HL-60 (cell line): ENCODE measurements around the gene BRF1.

Source experiments
- GABPA ChIP-seq: IDR thresholded peaks from 2 replicates; pipeline ENCODE4 v1.6.1; 2012; ENCODE audit warnings: low read depth
- POLR2AphosphoS5 ChIP-seq: IDR thresholded peaks from 2 replicates; pipeline ENCODE4 v1.6.1; 2012; ENCODE audit warnings: low read depth
- TF ChIP-seq, protein P1 (sequence below): IDR thresholded peaks from one replicate; pipeline ENCODE4 v1.5.1; 2011; ENCODE audit warnings: low read length, control low read depth, inconsistent platforms; ENCODE audit not compliant: insufficient read depth
- TF ChIP-seq, protein P2 (sequence below): IDR thresholded peaks from 2 replicates; pipeline ENCODE4 v1.6.1; 2012; ENCODE audit warnings: low read depth; ENCODE audit not compliant: insufficient replicate concordance

DNA sequence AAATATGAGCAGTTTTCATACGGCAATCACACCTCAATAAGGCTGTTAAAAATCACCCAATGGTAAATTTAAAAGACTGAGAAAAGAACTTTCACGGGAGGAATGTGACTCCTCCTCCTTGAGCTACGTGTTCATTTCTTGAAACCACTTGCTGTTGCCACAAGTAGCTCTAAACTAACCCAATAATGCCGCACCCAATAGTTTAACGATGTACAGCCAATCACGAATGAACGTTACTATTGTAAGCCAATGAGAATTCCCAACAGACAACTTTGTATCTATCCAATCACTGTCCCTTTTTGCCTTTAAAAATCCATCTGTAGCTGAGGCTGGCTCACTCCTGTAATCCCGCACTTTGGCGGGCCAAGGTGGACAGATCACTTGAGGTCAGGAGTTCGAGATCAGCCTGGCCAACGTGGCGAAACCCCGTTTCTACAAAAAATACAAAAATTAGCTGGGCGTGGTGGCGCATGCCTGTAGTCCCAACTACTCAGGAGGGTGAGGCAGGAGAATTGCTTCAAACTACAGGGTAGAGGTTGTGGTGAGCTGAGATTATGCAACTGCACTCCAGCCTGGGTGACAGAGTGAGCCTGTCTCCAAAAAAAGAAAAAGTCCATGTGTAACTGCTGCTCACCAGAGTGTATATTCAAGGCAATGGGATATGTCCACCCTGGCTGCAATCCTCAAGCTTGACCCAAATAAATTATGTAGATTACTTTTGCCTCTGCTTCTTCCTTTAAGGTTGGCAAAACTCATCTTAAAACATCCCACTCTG, 76.8 kb downstream of the BRF1 start:
- TF ChIP-seq, protein P1, sequence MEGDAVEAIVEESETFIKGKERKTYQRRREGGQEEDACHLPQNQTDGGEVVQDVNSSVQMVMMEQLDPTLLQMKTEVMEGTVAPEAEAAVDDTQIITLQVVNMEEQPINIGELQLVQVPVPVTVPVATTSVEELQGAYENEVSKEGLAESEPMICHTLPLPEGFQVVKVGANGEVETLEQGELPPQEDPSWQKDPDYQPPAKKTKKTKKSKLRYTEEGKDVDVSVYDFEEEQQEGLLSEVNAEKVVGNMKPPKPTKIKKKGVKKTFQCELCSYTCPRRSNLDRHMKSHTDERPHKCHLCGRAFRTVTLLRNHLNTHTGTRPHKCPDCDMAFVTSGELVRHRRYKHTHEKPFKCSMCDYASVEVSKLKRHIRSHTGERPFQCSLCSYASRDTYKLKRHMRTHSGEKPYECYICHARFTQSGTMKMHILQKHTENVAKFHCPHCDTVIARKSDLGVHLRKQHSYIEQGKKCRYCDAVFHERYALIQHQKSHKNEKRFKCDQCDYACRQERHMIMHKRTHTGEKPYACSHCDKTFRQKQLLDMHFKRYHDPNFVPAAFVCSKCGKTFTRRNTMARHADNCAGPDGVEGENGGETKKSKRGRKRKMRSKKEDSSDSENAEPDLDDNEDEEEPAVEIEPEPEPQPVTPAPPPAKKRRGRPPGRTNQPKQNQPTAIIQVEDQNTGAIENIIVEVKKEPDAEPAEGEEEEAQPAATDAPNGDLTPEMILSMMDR = no peak
- TF ChIP-seq, protein P2, sequence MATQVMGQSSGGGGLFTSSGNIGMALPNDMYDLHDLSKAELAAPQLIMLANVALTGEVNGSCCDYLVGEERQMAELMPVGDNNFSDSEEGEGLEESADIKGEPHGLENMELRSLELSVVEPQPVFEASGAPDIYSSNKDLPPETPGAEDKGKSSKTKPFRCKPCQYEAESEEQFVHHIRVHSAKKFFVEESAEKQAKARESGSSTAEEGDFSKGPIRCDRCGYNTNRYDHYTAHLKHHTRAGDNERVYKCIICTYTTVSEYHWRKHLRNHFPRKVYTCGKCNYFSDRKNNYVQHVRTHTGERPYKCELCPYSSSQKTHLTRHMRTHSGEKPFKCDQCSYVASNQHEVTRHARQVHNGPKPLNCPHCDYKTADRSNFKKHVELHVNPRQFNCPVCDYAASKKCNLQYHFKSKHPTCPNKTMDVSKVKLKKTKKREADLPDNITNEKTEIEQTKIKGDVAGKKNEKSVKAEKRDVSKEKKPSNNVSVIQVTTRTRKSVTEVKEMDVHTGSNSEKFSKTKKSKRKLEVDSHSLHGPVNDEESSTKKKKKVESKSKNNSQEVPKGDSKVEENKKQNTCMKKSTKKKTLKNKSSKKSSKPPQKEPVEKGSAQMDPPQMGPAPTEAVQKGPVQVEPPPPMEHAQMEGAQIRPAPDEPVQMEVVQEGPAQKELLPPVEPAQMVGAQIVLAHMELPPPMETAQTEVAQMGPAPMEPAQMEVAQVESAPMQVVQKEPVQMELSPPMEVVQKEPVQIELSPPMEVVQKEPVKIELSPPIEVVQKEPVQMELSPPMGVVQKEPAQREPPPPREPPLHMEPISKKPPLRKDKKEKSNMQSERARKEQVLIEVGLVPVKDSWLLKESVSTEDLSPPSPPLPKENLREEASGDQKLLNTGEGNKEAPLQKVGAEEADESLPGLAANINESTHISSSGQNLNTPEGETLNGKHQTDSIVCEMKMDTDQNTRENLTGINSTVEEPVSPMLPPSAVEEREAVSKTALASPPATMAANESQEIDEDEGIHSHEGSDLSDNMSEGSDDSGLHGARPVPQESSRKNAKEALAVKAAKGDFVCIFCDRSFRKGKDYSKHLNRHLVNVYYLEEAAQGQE = no peak
- TF ChIP-seq POLR2AphosphoS5 (no peak), GABPA (no peak)
